H1 (cell line): ENCODE measurements around the gene NMRK2. TPM values are rescaled to one million over a fixed set of nuclear protein-coding genes. Genes with fewer than 3 reads are reported as not detected.

Experiments
- KDM1A ChIP-seq: fragments of 200-600, 300-600 bp; sonication (generic); IDR thresholded peaks from 2 replicates; pipeline ENCODE4 v1.7.1; 2016; ENCODE audit warnings: mild to moderate bottlenecking, low read length, borderline replicate concordance
- POLR2A ChIP-seq, 2 experiments: IDR thresholded peaks; 1 replicate in 1 of 2; 2 replicates in 1 of 2; pipeline ENCODE4 v1.6.1; 2011; ENCODE audit warnings: low read depth in 2 of 2, low read length in 2 of 2, mild to moderate bottlenecking in 2 of 2; ENCODE audit errors: control extremely low read depth in 1 of 2
- POLR2AphosphoS5 ChIP-seq: IDR thresholded peaks from 2 replicates; pipeline ENCODE4 v1.6.1; 2011; ENCODE audit warnings: low read depth, low read length
- RAD21 ChIP-seq, 2 experiments: IDR thresholded peaks in 1 of 2; conservative IDR thresholded peaks in 1 of 2; 2 replicates each; pipeline ENCODE4 v1.6.1; 2011; ENCODE audit warnings: low read depth in 2 of 2, low read length in 2 of 2, improper control_type of control experiment in 1 of 2, inconsistent platforms in 1 of 2, mild to moderate bottlenecking in 1 of 2, moderate library complexity in 1 of 2
- SIN3A ChIP-seq, 2 experiments: IDR thresholded peaks in 1 of 2; conservative IDR thresholded peaks in 1 of 2; 2 replicates each; pipeline ENCODE4 v1.6.1; 2011 to 2012; ENCODE audit warnings: low read length in 2 of 2, improper control_type of control experiment in 1 of 2, low read depth in 1 of 2, mild to moderate bottlenecking in 1 of 2
- TAF1 ChIP-seq: IDR thresholded peaks from 2 replicates; pipeline ENCODE4 v1.6.1; 2011; ENCODE audit warnings: mild to moderate bottlenecking, low read depth, low read length
- TAF7 ChIP-seq: optimal IDR thresholded peaks from 2 replicates; pipeline ENCODE3; 2011; ENCODE audit warnings: low read depth, mild to moderate bottlenecking, inconsistent platforms, low read length, moderate library complexity, borderline replicate concordance
- TBP ChIP-seq: IDR thresholded peaks from 2 replicates; pipeline ENCODE4 v1.6.1; 2011; ENCODE audit warnings: low read depth, low read length, improper control_type of control experiment
- YY1 ChIP-seq: IDR thresholded peaks from 2 replicates; pipeline ENCODE4 v1.6.1; 2011; ENCODE audit warnings: low read depth, mild to moderate bottlenecking, low read length
- polyA plus RNA-seq, 7 experiments: library from polyadenylated mRNA; depleted of rRNA in 3 of 7; stranded (reverse) in 5 of 7; unstranded in 2 of 7; fragments of >200 nt in 5 of 7; fragments of 200-250 nt in 2 of 7; gene quantifications; 1 replicate in 5 of 7; 2 replicates in 1 of 7; 4 replicates in 1 of 7; pipeline versions ENCODE4 v1.2.1 to v1.2.3, GENCODE V29; 2011 to 2013; ENCODE audit warnings: missing spikeins in 2 of 7, mixed read lengths in 2 of 7
- total RNA-seq: library from RNA; stranded (reverse); fragmentation: NEBNext Ultra II Directional; extraction: Animal tissue kit (Norgen Biotek cat#: 25700); gene quantifications from 2 replicates; pipeline ENCODE4 v1.2.1, GENCODE V29; 2021
- TF ChIP-seq, protein P1 (sequence below): IDR thresholded peaks from 2 replicates; pipeline ENCODE4 v1.6.1; 2011; ENCODE audit warnings: low read depth, mild to moderate bottlenecking, low read length; ENCODE audit not compliant: insufficient read depth
- TF ChIP-seq, protein P2 (sequence below): IDR thresholded peaks from 2 replicates; pipeline ENCODE4 v1.6.1; 2012; ENCODE audit warnings: low read length, inconsistent platforms

Gene NMRK2
- total and polyA plus RNA-seq, 2 of the 8 experiments (the other 6 are each of a cell fraction or from before 2014, with no cell fraction given), result 87.4 to 206 TPM

DNA sequence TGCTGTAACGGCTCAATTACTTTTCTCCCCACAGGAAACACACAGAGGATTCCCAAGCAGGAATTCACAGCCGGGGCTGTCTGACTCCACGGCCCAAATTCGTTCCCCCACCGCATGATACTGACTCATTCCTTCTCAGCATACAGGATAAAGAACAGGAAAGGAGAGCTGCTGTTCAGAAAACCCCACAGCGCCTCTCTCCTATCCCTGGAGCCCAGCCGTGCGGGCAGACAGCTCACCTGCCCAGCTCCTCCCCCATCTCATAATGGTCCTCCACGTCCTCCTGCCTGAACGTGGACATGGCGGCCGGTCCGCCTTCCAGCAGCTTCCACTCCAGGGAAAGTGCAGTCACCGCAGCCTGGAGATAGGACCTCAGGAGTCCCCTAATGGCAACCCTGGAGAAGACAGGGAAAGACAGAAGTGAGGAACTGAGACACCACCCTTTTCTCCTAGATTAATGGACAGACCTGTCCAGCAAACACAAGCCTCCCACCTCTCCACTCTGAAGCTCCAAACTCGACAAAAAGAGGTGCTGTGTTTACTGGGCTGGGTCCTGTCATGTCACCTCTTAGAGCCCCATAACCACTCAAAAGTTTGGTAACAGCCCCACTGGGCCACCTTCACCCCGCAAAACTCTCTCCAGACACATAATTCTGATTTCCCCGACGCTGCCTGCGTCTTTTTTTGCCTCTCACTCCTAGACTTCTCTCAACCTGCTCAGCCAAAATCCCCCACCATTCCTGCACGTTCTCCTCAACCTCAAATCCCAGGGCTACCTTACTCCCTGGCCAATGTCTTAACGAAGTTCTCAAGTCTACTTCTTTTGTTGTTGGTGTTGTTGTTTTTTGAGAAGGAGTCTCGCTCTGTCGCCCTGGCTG lies 36.8 kb downstream of the NMRK2 start (continued):
- peak; percentile 50 for TF ChIP-seq TAF1
- TF ChIP-seq POLR2AphosphoS5, result peak; percentile 78; the same call in 1 of the 2 replicates
- no peak for TF ChIP-seq KDM1A
- TF ChIP-seq SIN3A (conservative IDR thresholded peaks at IDR 0.05 in 1 of 2, IDR thresholded peaks at IDR 0.05 in 1 of 2; ENCODE audit: low read depth in 1 of 2, low read length in 2 of 2), result peak; percentile 0 to 16; a peak in 1 of 4 replicates
- TF ChIP-seq RAD21 (IDR thresholded peaks at IDR 0.05 in 1 of 2, conservative IDR thresholded peaks at IDR 0.05 in 1 of 2; ENCODE audit: low read depth in 2 of 2, low read length in 2 of 2), result peak in 1 of 2 experiments; percentile 22; a peak in 1 of 4 replicates
- TF ChIP-seq, protein P1, sequence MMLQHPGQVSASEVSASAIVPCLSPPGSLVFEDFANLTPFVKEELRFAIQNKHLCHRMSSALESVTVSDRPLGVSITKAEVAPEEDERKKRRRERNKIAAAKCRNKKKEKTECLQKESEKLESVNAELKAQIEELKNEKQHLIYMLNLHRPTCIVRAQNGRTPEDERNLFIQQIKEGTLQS, result no peak
- TF ChIP-seq, protein P2, sequence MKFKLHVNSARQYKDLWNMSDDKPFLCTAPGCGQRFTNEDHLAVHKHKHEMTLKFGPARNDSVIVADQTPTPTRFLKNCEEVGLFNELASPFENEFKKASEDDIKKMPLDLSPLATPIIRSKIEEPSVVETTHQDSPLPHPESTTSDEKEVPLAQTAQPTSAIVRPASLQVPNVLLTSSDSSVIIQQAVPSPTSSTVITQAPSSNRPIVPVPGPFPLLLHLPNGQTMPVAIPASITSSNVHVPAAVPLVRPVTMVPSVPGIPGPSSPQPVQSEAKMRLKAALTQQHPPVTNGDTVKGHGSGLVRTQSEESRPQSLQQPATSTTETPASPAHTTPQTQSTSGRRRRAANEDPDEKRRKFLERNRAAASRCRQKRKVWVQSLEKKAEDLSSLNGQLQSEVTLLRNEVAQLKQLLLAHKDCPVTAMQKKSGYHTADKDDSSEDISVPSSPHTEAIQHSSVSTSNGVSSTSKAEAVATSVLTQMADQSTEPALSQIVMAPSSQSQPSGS, result no peak
- TF ChIP-seq TAF7, result peak; percentile 10
- peak in 1 of 2 experiments; percentile 67; a peak in 2 of 3 replicates for TF ChIP-seq POLR2A (IDR thresholded peaks at IDR 0.05; ENCODE audit: control extremely low read depth in 1 of 2, low read depth in 2 of 2, low read length in 2 of 2)
- TF ChIP-seq TBP, result peak; percentile 18; the same call in 1 of the 2 replicates
- peak; percentile 9; the same call in 1 of the 2 replicates for TF ChIP-seq YY1
